HEK293 (cell line): Measurements from ENCODE around the gene MSX1.

Experiments used
- BCL6B ChIP-seq: fragments of 450-650 bp; formaldehyde crosslinking; IDR thresholded peaks from 2 replicates; pipeline ENCODE4 v1.5.1; 2017; ENCODE audit warnings: missing biosample characterization, missing genetic modification characterization
- HIC1 ChIP-seq: fragments of 450-650 bp; formaldehyde crosslinking; IDR thresholded peaks from 2 replicates; pipeline ENCODE4 v1.5.1; 2016; ENCODE audit warnings: missing biosample characterization, missing genetic modification characterization
- KLF9 ChIP-seq: fragments of 450-650 bp; formaldehyde crosslinking; IDR thresholded peaks from 2 replicates; pipeline ENCODE4 v1.5.1; 2016; ENCODE audit warnings: missing biosample characterization, missing genetic modification characterization, low read depth
- OSR2 ChIP-seq: fragments of 450-650 bp; formaldehyde crosslinking; IDR thresholded peaks from 2 replicates; pipeline ENCODE4 v1.5.1; 2016; ENCODE audit warnings: missing biosample characterization, missing genetic modification characterization
- PRDM1 ChIP-seq: fragments of 450-650 bp; formaldehyde crosslinking; IDR thresholded peaks from 2 replicates; pipeline ENCODE4; 2016; ENCODE audit warnings: missing biosample characterization, missing genetic modification characterization
- ZBTB20 ChIP-seq: fragments of 450-650 bp; formaldehyde crosslinking; IDR thresholded peaks from 2 replicates; pipeline ENCODE4 v1.5.1; 2016; ENCODE audit warnings: missing biosample characterization, missing genetic modification characterization
- ZBTB26 ChIP-seq: fragments of 450-650 bp; formaldehyde crosslinking; optimal IDR thresholded peaks from 2 replicates; pipeline ENCODE3; 2016; ENCODE audit warnings: missing biosample characterization, mild to moderate bottlenecking, missing genetic modification characterization
- ZFP41 ChIP-seq: fragments of 450-650 bp; formaldehyde crosslinking; IDR thresholded peaks from 2 replicates; pipeline ENCODE4 v1.5.1; 2016; ENCODE audit warnings: missing biosample characterization, missing genetic modification characterization, borderline replicate concordance
- ZNF121 ChIP-seq: fragments of 450-650 bp; formaldehyde crosslinking; IDR thresholded peaks from 2 replicates; pipeline ENCODE4 v1.5.1; 2016; ENCODE audit warnings: missing biosample characterization, missing genetic modification characterization
- ZNF184 ChIP-seq: fragments of 450-650 bp; IDR thresholded peaks from 2 replicates; pipeline ENCODE4 v1.5.1; 2018; ENCODE audit warnings: missing biosample characterization, mild to moderate bottlenecking, missing genetic modification characterization
- ZNF23 ChIP-seq: fragments of 450-650 bp; formaldehyde crosslinking; IDR thresholded peaks from 2 replicates; pipeline ENCODE4 v1.5.1; 2016; ENCODE audit warnings: missing biosample characterization, missing genetic modification characterization, borderline replicate concordance
- ZNF302 ChIP-seq: fragments of 450-650 bp; formaldehyde crosslinking; IDR thresholded peaks from 2 replicates; pipeline ENCODE4 v1.5.1; 2016; ENCODE audit warnings: missing biosample characterization, missing genetic modification characterization, low read depth
- ZNF311 ChIP-seq: fragments of 450-650 bp; formaldehyde crosslinking; IDR thresholded peaks from 2 replicates; pipeline ENCODE4 v1.5.1; 2017; ENCODE audit warnings: missing biosample characterization, missing genetic modification characterization, borderline replicate concordance
- ZNF37A ChIP-seq: fragments of 450-650 bp; IDR thresholded peaks from 2 replicates; pipeline ENCODE4 v1.5.1; 2018; ENCODE audit warnings: missing biosample characterization, missing genetic modification characterization
- ZNF404 ChIP-seq: fragments of 450-650 bp; formaldehyde crosslinking; IDR thresholded peaks from 2 replicates; pipeline ENCODE4 v1.5.1; 2017; ENCODE audit warnings: missing biosample characterization, missing genetic modification characterization
- ZNF518A ChIP-seq: fragments of 450-650 bp; formaldehyde crosslinking; conservative IDR thresholded peaks from 2 replicates; pipeline ENCODE4 v1.5.1; 2016; ENCODE audit warnings: low read depth, missing biosample characterization, missing genetic modification characterization
- ZNF529 ChIP-seq: fragments of 450-650 bp; formaldehyde crosslinking; IDR thresholded peaks from 2 replicates; pipeline ENCODE4 v1.5.1; 2017; ENCODE audit warnings: missing genetic modification characterization, missing biosample characterization; ENCODE audit not compliant: insufficient replicate concordance
- ZNF596 ChIP-seq: fragments of 450-650 bp; IDR thresholded peaks from 2 replicates; pipeline ENCODE4 v1.5.0; 2018; ENCODE audit warnings: missing biosample characterization, mild to moderate bottlenecking, missing genetic modification characterization, moderate library complexity
- ZNF791 ChIP-seq: fragments of 450-650 bp; formaldehyde crosslinking; IDR thresholded peaks from 2 replicates; pipeline ENCODE4 v1.5.1; 2016; ENCODE audit warnings: missing biosample characterization, missing genetic modification characterization
- ZSCAN16 ChIP-seq: fragments of 450-650 bp; formaldehyde crosslinking; IDR thresholded peaks from 2 replicates; pipeline ENCODE4 v1.5.1; 2016; ENCODE audit warnings: missing biosample characterization, missing genetic modification characterization
- TF ChIP-seq, protein P1 (sequence below): fragments of 450-650 bp; IDR thresholded peaks from 2 replicates; pipeline ENCODE4 v1.5.1; 2018; ENCODE audit warnings: missing biosample characterization, missing genetic modification characterization
- TF ChIP-seq, protein P2 (sequence below): fragments of 450-650 bp; formaldehyde crosslinking; conservative IDR thresholded peaks from 2 replicates; pipeline ENCODE4 v1.5.1; 2016; ENCODE audit warnings: low read depth, missing biosample characterization, missing genetic modification characterization
- TF ChIP-seq, protein P3 (sequence below): fragments of 450-650 bp; formaldehyde crosslinking; IDR thresholded peaks from 2 replicates; pipeline ENCODE4 v1.5.1; 2016; ENCODE audit warnings: missing biosample characterization, missing genetic modification characterization, low read depth

MSX1 gene

DNA sequence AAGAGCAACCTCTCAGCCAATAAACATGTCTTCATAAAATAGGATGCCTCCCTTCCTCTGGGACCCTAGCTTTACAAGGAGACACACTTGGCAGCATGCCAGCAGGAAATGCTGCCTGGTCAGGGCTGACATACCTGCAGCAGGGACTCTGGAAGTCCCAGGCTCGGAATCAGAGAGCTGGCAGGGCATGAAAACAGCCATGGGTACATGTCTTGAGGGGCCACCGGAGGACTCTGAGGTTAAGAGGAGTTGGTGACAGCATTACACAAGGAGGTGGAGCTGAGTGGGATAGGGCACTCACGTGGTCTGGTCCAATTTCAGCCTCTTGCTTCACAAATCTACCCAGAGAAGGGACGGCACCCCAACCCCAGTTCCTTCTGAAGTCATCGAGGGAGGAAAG lies 15.7 kb downstream of the MSX1 start (continued):
- peak; percentile 79; the same call in 1 of the 2 replicates for TF ChIP-seq ZNF184 (tag by site-specific recombination)
- peak; percentile 40; the same call in 1 of the 2 replicates for TF ChIP-seq ZNF596
- TF ChIP-seq, protein P1, sequence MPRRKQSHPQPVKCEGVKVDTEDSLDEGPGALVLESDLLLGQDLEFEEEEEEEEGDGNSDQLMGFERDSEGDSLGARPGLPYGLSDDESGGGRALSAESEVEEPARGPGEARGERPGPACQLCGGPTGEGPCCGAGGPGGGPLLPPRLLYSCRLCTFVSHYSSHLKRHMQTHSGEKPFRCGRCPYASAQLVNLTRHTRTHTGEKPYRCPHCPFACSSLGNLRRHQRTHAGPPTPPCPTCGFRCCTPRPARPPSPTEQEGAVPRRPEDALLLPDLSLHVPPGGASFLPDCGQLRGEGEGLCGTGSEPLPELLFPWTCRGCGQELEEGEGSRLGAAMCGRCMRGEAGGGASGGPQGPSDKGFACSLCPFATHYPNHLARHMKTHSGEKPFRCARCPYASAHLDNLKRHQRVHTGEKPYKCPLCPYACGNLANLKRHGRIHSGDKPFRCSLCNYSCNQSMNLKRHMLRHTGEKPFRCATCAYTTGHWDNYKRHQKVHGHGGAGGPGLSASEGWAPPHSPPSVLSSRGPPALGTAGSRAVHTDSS (tag by site-specific recombination), result no peak
- TF ChIP-seq BCL6B (tag by site-specific recombination), result peak; percentile 38; the same call in 1 of the 2 replicates
- TF ChIP-seq ZBTB20 (tag by site-specific recombination), result no peak
- no peak for TF ChIP-seq OSR2 (tag by site-specific recombination)
- TF ChIP-seq, protein P2, sequence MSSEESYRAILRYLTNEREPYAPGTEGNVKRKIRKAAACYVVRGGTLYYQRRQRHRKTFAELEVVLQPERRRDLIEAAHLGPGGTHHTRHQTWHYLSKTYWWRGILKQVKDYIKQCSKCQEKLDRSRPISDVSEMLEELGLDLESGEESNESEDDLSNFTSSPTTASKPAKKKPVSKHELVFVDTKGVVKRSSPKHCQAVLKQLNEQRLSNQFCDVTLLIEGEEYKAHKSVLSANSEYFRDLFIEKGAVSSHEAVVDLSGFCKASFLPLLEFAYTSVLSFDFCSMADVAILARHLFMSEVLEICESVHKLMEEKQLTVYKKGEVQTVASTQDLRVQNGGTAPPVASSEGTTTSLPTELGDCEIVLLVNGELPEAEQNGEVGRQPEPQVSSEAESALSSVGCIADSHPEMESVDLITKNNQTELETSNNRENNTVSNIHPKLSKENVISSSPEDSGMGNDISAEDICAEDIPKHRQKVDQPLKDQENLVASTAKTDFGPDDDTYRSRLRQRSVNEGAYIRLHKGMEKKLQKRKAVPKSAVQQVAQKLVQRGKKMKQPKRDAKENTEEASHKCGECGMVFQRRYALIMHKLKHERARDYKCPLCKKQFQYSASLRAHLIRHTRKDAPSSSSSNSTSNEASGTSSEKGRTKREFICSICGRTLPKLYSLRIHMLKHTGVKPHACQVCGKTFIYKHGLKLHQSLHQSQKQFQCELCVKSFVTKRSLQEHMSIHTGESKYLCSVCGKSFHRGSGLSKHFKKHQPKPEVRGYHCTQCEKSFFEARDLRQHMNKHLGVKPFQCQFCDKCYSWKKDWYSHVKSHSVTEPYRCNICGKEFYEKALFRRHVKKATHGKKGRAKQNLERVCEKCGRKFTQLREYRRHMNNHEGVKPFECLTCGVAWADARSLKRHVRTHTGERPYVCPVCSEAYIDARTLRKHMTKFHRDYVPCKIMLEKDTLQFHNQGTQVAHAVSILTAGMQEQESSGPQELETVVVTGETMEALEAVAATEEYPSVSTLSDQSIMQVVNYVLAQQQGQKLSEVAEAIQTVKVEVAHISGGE (tag by site-specific recombination), result no peak
- TF ChIP-seq ZNF518A, result no peak
- no peak for TF ChIP-seq ZNF23 (tag by site-specific recombination)
- TF ChIP-seq ZNF37A (tag by site-specific recombination), result peak; percentile 61; the same call in 1 of the 2 replicates
- no peak for TF ChIP-seq ZNF311 (tag by site-specific recombination)
- TF ChIP-seq ZNF302, result no peak
- TF ChIP-seq PRDM1 (tag by site-specific recombination), result no peak
- no peak for TF ChIP-seq KLF9
- no peak for TF ChIP-seq ZNF404 (tag by site-specific recombination)
- no peak for TF ChIP-seq ZNF791 (tag by site-specific recombination)
- TF ChIP-seq ZNF121 (tag by site-specific recombination), result no peak
- TF ChIP-seq ZNF529 (tag by site-specific recombination), result no peak
- TF ChIP-seq ZBTB26, result no peak
- TF ChIP-seq HIC1 (tag by site-specific recombination), result no peak
- TF ChIP-seq, protein P3, sequence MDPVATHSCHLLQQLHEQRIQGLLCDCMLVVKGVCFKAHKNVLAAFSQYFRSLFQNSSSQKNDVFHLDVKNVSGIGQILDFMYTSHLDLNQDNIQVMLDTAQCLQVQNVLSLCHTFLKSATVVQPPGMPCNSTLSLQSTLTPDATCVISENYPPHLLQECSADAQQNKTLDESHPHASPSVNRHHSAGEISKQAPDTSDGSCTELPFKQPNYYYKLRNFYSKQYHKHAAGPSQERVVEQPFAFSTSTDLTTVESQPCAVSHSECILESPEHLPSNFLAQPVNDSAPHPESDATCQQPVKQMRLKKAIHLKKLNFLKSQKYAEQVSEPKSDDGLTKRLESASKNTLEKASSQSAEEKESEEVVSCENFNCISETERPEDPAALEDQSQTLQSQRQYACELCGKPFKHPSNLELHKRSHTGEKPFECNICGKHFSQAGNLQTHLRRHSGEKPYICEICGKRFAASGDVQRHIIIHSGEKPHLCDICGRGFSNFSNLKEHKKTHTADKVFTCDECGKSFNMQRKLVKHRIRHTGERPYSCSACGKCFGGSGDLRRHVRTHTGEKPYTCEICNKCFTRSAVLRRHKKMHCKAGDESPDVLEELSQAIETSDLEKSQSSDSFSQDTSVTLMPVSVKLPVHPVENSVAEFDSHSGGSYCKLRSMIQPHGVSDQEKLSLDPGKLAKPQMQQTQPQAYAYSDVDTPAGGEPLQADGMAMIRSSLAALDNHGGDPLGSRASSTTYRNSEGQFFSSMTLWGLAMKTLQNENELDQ (tag by site-specific recombination), result no peak
- TF ChIP-seq ZFP41, result no peak
- no peak for TF ChIP-seq ZSCAN16 (tag by site-specific recombination)
